Erythroblast (primary cell): Measurements from ENCODE around the gene AOPEP.

Experiments used
- GATA1 ChIP-seq: IDR thresholded peaks from 2 replicates; pipeline ENCODE4 v1.6.1; 2011; ENCODE audit warnings: low read depth, mild to moderate bottlenecking, control low read depth, low read length, moderate library complexity
- POLR2A ChIP-seq: IDR thresholded peaks from 2 replicates; pipeline ENCODE4 v1.6.1; 2011; ENCODE audit warnings: mild to moderate bottlenecking, low read length

GRCh38 chr9:94982211-94982610, 255.7 kb downstream of the AOPEP start:
- TF ChIP-seq POLR2A (no peak), GATA1 (no peak)
